IMR-90 (cell line): ENCODE data around the gene PAM16. TPM values are rescaled to one million over a fixed set of nuclear protein-coding genes. Genes with fewer than 3 reads are reported as not detected.

Experiments
- ATAC-seq: fragments of 200-7000 bp; cut with Tn5 transposase; 2 replicates; pipeline ENCODE4 v1.9.1; 2020; ENCODE audit warnings: low read depth, mild to moderate bottlenecking, moderate library complexity
- BruUV-seq: library from RNA; stranded (reverse); fragments of 400-500 nt; replicated peaks from 2 replicates; lab custom pipeline; 2021; lab: Mats Ljungman, UMichigan
- CTCF ChIA-PET: fragments of 300-600 bp; formaldehyde crosslinking; extraction: SDS; loops from one replicate; lab custom pipeline; 2021; ENCODE audit warnings: antibody characterized with exemption; lab: Yijun Ruan, JAX
- POLR2A ChIA-PET: fragments of 300-600 bp; sonication (Branson Sonifier 250); formaldehyde crosslinking; loops from one replicate; lab custom pipeline; 2022; ENCODE audit warnings: antibody characterized with exemption; ENCODE audit not compliant: unreplicated experiment; lab: Charles Lee
- DNase-seq: peaks from one replicate; pipeline ENCODE4 v3.0.0; 2013
- H2AFZ ChIP-seq: replicated peaks from 2 replicates; pipeline ENCODE3; 2013; ENCODE audit warnings: low read length, mild to moderate bottlenecking; ENCODE audit not compliant: poor library complexity
- H2AK5ac ChIP-seq: 2 replicates; pipeline ENCODE4 v1.6.1; 2013; ENCODE audit warnings: low read depth, low read length, inconsistent platforms
- H2AK9ac ChIP-seq: replicated peaks from 2 replicates; pipeline ENCODE3; 2013; ENCODE audit warnings: mild to moderate bottlenecking, low read depth, low read length, moderate library complexity; ENCODE audit not compliant: poor library complexity
- H2BK120ac ChIP-seq: 2 replicates; pipeline ENCODE4 v1.6.1; 2013; ENCODE audit warnings: low read depth, low read length, inconsistent platforms
- H2BK15ac ChIP-seq: 3 replicates; pipeline ENCODE4 v1.6.1; 2013; ENCODE audit warnings: low read depth, low read length, inconsistent platforms
- H2BK20ac ChIP-seq: 2 replicates; pipeline ENCODE4 v1.6.1; 2013; ENCODE audit warnings: low read depth, mild to moderate bottlenecking, inconsistent platforms, low read length, moderate library complexity
- H2BK5ac ChIP-seq: 2 replicates; pipeline ENCODE4 v1.6.1; 2013; ENCODE audit warnings: mild to moderate bottlenecking, low read depth, low read length, inconsistent platforms; ENCODE audit not compliant: poor library complexity, severe bottlenecking
- H3K14ac ChIP-seq: replicated peaks from 2 replicates; pipeline ENCODE4 v1.6.1; 2013; ENCODE audit warnings: low read depth, low read length, inconsistent platforms
- H3K18ac ChIP-seq: 2 replicates; pipeline ENCODE4 v1.6.1; 2013; ENCODE audit warnings: low read depth, low read length, control low read depth
- H3K23ac ChIP-seq: 2 replicates; pipeline ENCODE4 v1.6.1; 2013; ENCODE audit warnings: low read depth, low read length, inconsistent platforms
- H3K27ac ChIP-seq: 2 replicates; pipeline ENCODE4 v1.5.1; 2013; ENCODE audit warnings: mild to moderate bottlenecking, control low read depth, low read length; ENCODE audit not compliant: insufficient read depth
- H3K27me3 ChIP-seq: 2 replicates; pipeline ENCODE4 v1.6.1; 2013; ENCODE audit warnings: low read length; ENCODE audit not compliant: control insufficient read depth, insufficient read depth
- H3K36me3 ChIP-seq: 2 replicates; pipeline ENCODE4 v1.6.1; 2013; ENCODE audit warnings: low read length, mixed read lengths; ENCODE audit not compliant: control insufficient read depth, insufficient read depth
- H3K4ac ChIP-seq: 2 replicates; pipeline ENCODE4 v1.6.1; 2013; ENCODE audit warnings: low read depth, low read length, inconsistent platforms
- H3K4me1 ChIP-seq: 2 replicates; pipeline ENCODE4 v1.6.1; 2013; ENCODE audit warnings: low read length, mixed read lengths; ENCODE audit not compliant: control insufficient read depth, insufficient read depth
- H3K4me2 ChIP-seq: 2 replicates; pipeline ENCODE4 v1.6.1; 2013; ENCODE audit warnings: low read depth, mild to moderate bottlenecking, control low read depth, low read length, moderate library complexity
- H3K4me3 ChIP-seq: 2 replicates; pipeline ENCODE4 v1.5.1; 2013; ENCODE audit warnings: low read depth, mild to moderate bottlenecking, control low read depth, low read length, moderate library complexity; ENCODE audit not compliant: insufficient read depth
- H3K56ac ChIP-seq: 2 replicates; pipeline ENCODE4 v1.6.1; 2013; ENCODE audit warnings: low read length, inconsistent platforms; ENCODE audit not compliant: insufficient read depth; ENCODE audit errors: extremely low read depth
- H3K79me1 ChIP-seq, 2 experiments: 2 replicates each; pipeline ENCODE4 v1.6.1; 2013; ENCODE audit warnings: low read length in 2 of 2, inconsistent platforms in 1 of 2, low read depth in 1 of 2
- H3K9ac ChIP-seq: 2 replicates; pipeline ENCODE4 v1.6.1; 2013; ENCODE audit warnings: low read depth, low read length, control low read depth
- H3K9me1 ChIP-seq: 2 replicates; pipeline ENCODE4 v1.6.1; 2013; ENCODE audit warnings: low read length, inconsistent platforms; ENCODE audit not compliant: insufficient read depth
- H3K9me3 ChIP-seq: 2 replicates; pipeline ENCODE4 v1.6.1; 2013; ENCODE audit warnings: low read length; ENCODE audit not compliant: control insufficient read depth, insufficient read depth
- H4K20me1 ChIP-seq: 2 replicates; pipeline ENCODE4 v1.6.1; 2013; ENCODE audit warnings: low read length, inconsistent platforms; ENCODE audit not compliant: insufficient read depth
- H4K5ac ChIP-seq: 2 replicates; pipeline ENCODE4 v1.6.1; 2013; ENCODE audit warnings: mild to moderate bottlenecking, low read depth, low read length, control low read depth
- H4K8ac ChIP-seq, 2 experiments: 2 replicates each; pipeline ENCODE4 v1.6.1; 2013; ENCODE audit warnings: low read depth in 2 of 2, low read length in 2 of 2, control low read depth in 1 of 2, inconsistent platforms in 1 of 2
- H4K91ac ChIP-seq: 2 replicates; pipeline ENCODE4 v1.6.1; 2013; ENCODE audit warnings: low read depth, low read length, inconsistent platforms; ENCODE audit not compliant: insufficient read depth
- MXI1 ChIP-seq: IDR thresholded peaks from 2 replicates; pipeline ENCODE4 v1.6.1; 2012; ENCODE audit warnings: low read depth, mild to moderate bottlenecking, low read length, moderate library complexity, borderline replicate concordance
- WGBS, 2 experiments: methylation state at CpG; one replicate each; pipeline versions ENCODE4 v1.1.5 to v1.1.7; 2013; ENCODE audit warnings: missing lambda C conversion rate in 2 of 2; ENCODE audit not compliant: insufficient read length in 1 of 2; ENCODE audit errors: extremely low coverage in 2 of 2; 5-methylcytosine and 5-hydroxymethylcytosine counted together
- dilution Hi-C: fragments of 300-500 bp; cut with HindIII; formaldehyde crosslinking; loops from one replicate; pipeline ENCODE4 v1.14.3; 2018; ENCODE audit warnings: low sequenced_read_pairs; ENCODE audit not compliant: unreplicated experiment
- in situ Hi-C: fragments of 300-500 bp; cut with MboI; formaldehyde crosslinking; loops from 3 replicates; pipeline ENCODE4 v1.14.3; 2019; ENCODE audit warnings: low sequenced_read_pairs, inconsistent platforms, mixed read lengths
- intact Hi-C: fragments of 100-400 bp; cut with micrococcal nuclease; formaldehyde crosslinking; loops from 2 replicates; pipeline ENCODE4 v1.10.0; 2022
- polyA plus RNA-seq, 3 experiments: library from polyadenylated mRNA; depleted of rRNA; stranded (reverse); fragments of >200 nt; gene quantifications; 2 replicates each; pipeline ENCODE4 v1.2.3, GENCODE V29; 2012; ENCODE audit warnings: low replicate concordance in 1 of 3
- total RNA-seq: library from RNA; depleted of rRNA; stranded (reverse); fragments of >200 nt; gene quantifications from 2 replicates; pipeline ENCODE4 v1.2.3, GENCODE V29; 2012

PAM16 gene
- total and polyA plus RNA-seq, 2 of the 4 experiments (the other 2 are of a cell fraction) = 17.9 to 48.4 TPM

- no peak for ATAC-seq
- H3K27me3 ChIP-seq = no peaks in the 10 kb centered on the region
- TF ChIP-seq MXI1 = no peak
- dilution Hi-C loops (no loop called here), intact Hi-C loops (loop anchor here (2.0 kb wide), 1 partner anchor 24 kb away; no protein-coding TSS in a partner anchor), in situ Hi-C loops (no loop called here)
- no peak overlapping the region for H2BK120ac ChIP-seq
- DNase-seq = no peak
- H4K5ac ChIP-seq = peak overlapping the region; percentile 46
- H3K36me3 ChIP-seq = no peaks in the 10 kb centered on the region; the same call in 1 of the 2 replicates
- peaks cover 17 to 83% of the 10 kb centered on the region in 2 experiments for H3K79me1 ChIP-seq
- no peak overlapping the region for H2BK15ac ChIP-seq
- peak overlapping the region; percentile 53; the same call in 1 of the 2 replicates for H3K4ac ChIP-seq
- CTCF ChIA-PET = no interaction called here
- no peak overlapping the region for H3K56ac ChIP-seq
- H3K4me3 ChIP-seq = no peak overlapping the region
- H3K4me2 ChIP-seq = no peak overlapping the region
- H2AK5ac ChIP-seq = peak overlapping the region; percentile 69; the same call in 1 of the 2 replicates
- H2BK5ac ChIP-seq = peak overlapping the region; percentile 35
- H2AFZ ChIP-seq = no peak overlapping the region
- H3K23ac ChIP-seq = no peak overlapping the region
- WGBS, 2 experiments = 79% methylated on average over 12 of the region's 21 CpGs; no CpG with 5 or more reads in 1 of the 2 experiments
- POLR2A ChIA-PET = no interaction called here
- H3K9me3 ChIP-seq = no peaks in the 10 kb centered on the region
- H3K9me1 ChIP-seq = peaks cover 11% of the 10 kb centered on the region; the same call in 1 of the 2 replicates
- peaks cover 81% of the 10 kb centered on the region for H4K20me1 ChIP-seq
- no TSS peak for BruUV-seq
- H3K27ac ChIP-seq = peak overlapping the region; percentile 45
- H3K14ac ChIP-seq = 0 out of 2 replicates have a peak overlapping the region, but pooled peaks have one; percentile 29
- no peak overlapping the region for H3K18ac ChIP-seq
- no peak overlapping the region for H2BK20ac ChIP-seq
- H3K4me1 ChIP-seq = peaks cover 24% of the 10 kb centered on the region
- H4K91ac ChIP-seq = no peak overlapping the region; the same call in 1 of the 2 replicates
- no peak overlapping the region for H3K9ac ChIP-seq
- peak overlapping the region; percentile 77 for H2AK9ac ChIP-seq
- peak overlapping the region in 1 of 2 experiments; percentile 19; a peak in 1 of 4 replicates for H4K8ac ChIP-seq
These were observed 27.9 kb downstream of the PAM16 start for GRCh38 chr16:4323071-4323844.
